AG09309 (cell line): ENCODE data around the gene MED9.
"Not testable (repeated sequence)": the region's sequence is repeated elsewhere in the genome, so short reads cannot be mapped to it uniquely, and the experiment has no call there.

Experiments used
- DNase-seq: peaks from one replicate; pipeline ENCODE4 v3.0.0-alpha.2; 2010; ENCODE audit warnings: low read depth
- H3K4me3 ChIP-seq: 2 replicates; pipeline ENCODE4 v1.5.1; 2011; ENCODE audit warnings: mild to moderate bottlenecking, low read depth, low read length, moderate library complexity; ENCODE audit not compliant: control insufficient read depth
- TF ChIP-seq, protein P1 (sequence below): IDR thresholded peaks from 2 replicates; pipeline ENCODE4 v1.5.1; 2011; ENCODE audit warnings: mild to moderate bottlenecking, low read depth, low read length, inconsistent platforms; ENCODE audit not compliant: insufficient read depth, control insufficient read depth; ENCODE audit errors: missing control alignments

The MED9 gene

DNA sequence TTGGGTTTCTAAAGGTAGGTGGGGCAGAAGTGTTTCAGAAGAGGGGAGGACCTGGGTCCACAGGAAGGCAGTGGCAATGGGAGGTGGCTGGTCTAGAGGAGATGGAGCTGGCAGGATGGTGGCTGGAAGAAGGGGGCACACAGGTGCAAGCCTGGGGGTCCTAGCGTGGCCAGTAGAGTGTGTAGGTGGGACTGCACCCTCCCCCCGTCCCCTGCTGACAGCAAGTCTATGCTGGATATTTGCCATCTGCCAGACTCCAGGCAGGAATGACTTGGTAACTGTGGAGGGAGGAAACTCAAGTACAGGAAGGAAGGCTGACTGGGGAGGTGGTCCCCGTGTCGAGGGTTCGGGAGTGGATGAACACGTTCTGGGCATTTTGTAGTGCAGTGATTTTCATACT lies 8.6 kb downstream of the MED9 start:
- no peak overlapping the region for H3K4me3 ChIP-seq
- DNase-seq = no peak
- TF ChIP-seq, protein P1, sequence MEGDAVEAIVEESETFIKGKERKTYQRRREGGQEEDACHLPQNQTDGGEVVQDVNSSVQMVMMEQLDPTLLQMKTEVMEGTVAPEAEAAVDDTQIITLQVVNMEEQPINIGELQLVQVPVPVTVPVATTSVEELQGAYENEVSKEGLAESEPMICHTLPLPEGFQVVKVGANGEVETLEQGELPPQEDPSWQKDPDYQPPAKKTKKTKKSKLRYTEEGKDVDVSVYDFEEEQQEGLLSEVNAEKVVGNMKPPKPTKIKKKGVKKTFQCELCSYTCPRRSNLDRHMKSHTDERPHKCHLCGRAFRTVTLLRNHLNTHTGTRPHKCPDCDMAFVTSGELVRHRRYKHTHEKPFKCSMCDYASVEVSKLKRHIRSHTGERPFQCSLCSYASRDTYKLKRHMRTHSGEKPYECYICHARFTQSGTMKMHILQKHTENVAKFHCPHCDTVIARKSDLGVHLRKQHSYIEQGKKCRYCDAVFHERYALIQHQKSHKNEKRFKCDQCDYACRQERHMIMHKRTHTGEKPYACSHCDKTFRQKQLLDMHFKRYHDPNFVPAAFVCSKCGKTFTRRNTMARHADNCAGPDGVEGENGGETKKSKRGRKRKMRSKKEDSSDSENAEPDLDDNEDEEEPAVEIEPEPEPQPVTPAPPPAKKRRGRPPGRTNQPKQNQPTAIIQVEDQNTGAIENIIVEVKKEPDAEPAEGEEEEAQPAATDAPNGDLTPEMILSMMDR = no peak

DNA sequence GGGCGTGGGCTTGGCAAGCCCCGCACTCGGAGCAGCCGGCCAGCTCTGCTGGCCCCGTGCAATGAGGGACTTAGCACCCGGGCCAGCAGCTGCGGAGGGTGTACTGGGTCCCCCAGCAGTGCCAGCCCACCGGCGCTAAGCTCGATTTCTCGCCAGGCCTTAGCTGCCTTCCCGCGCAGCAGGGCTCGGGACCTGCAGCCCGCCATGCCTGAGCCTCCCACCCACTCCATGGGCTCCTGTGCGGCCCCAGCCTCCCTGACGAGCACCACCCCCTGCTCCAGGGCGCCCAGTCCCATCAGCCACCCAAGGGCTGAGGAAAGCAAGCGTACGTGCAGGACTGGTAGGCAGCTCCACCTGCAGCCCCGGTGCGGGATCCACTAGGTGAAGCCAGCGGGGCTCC lies 9.6 kb downstream of the MED9 start:
- H3K4me3 ChIP-seq, DNase-seq: not testable (repeated sequence)

DNA sequence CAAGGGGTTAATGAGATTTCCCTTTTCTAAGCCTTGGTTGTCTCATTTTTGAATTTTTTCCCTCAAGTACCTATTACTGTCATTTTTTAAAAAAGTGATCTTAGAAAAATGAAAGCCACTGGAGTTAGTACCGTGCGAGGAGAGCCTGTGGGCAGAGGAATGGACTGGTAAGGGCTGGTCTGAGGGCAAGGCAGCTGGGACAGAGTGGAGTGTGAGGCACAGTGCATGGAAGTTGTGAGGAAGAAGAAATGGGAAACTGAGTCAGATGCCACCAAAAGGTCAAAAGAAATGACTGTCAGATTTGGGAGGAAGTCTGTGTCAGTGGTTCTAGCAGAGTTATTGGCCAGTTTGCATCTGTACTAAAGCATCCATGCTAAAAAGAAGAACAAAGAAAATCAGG lies 11.2 kb downstream of the MED9 start:
- TF ChIP-seq, protein P1 = no peak

DNA sequence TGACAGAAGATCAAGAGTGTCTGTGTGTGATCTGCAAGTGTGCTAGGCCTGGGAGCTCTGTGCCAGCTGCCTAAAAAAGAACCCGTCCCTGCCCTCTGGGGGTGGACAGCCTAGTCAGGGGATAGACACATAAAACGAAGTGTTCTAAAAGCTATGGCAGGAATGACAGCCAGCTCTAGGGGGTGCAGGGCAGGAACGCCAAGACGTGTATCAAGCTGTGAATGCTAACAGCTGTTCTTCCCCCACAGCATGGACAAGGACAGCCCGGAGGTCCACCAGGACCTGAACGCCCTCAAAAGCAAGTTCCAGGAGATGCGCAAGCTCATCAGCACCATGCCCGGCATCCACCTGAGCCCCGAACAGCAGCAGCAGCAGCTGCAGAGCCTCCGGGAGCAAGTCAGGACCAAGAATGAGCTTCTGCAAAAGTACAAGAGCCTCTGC lies 14.3 kb downstream of the MED9 start:
- H3K4me3 ChIP-seq = no peak overlapping the region
- TF ChIP-seq, protein P1 = no peak
- no peak for DNase-seq

More for the DNA sequence above, 11.2 kb downstream of the MED9 start:
- DNase-seq = no peak
- no peak overlapping the region for H3K4me3 ChIP-seq

DNA sequence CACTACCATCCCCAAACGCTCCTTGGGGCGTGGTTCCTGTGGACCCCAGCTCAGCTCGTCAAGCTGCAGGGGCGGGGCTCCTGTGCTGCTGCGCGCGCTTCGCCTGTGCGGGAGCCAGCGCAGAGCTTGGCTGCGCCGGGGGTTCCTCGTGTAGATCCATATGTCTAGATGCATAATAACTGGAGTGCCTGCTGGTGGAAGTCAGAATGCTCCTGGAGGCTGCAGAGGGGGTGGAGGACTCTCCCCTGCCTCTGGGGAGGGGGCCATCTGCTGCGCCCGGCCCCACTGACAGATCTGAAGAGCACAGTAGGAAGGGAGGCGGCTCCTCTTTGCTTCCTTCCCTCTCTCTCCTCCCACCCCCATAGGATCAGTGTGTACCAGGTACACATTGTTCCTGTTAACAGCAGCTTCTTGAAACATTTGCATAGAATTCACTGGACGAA lies 14.8 kb downstream of the MED9 start:
- no peak for DNase-seq
- TF ChIP-seq, protein P1 = no peak
- no peak overlapping the region for H3K4me3 ChIP-seq

DNA sequence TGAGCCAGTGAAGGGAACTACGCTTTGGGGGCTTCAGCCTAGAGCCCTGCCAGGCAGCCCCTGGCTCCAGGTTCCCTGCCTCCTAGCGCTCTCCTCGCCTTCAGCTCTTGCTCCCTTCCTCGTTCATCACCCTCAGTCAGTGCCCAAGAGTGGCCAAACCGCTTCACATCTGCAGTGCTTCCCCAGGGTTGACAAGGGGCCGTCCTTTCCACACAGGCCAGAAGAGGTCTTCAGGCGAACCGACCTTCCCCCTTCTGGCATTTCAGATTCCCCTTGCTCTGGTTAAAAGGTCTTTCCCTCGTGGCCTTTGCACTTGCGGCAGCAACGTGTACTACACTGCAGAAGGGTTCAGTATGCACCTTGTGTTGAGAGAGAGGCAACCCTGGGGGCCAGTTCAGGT lies 15.3 kb downstream of the MED9 start:
- no peak for DNase-seq
- no peak overlapping the region for H3K4me3 ChIP-seq
- TF ChIP-seq, protein P1 = no peak

DNA sequence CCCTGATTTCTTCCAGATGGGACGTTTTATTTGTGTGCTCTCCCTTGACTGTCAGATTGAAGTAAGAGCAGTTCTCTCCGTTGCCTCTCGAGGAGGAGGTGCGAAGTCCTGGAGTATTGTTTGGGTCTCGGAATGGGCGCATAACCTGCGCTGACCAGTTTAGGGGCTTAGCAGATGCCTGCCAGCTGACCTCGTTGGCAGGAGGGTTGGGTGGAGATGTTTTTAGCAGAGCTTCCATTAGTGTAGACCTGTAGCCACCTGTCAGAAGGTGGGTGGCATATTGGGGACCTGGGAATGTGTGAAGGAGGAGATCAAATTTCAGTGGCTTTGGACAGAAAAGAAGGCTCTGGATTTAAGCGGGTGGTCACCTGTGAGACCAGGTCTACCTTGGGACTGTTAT lies 15.8 kb downstream of the MED9 start:
- TF ChIP-seq, protein P1 = no peak
- no peak for DNase-seq
- H3K4me3 ChIP-seq = no peak overlapping the region
